GM10266 (cell line): ENCODE data around the gene EFEMP2.
A peak's percentile ranks its signal among the peaks of the same experiment; 100 is the strongest.
"Not testable (repeated sequence)": the region's sequence is repeated elsewhere in the genome, so short reads cannot be mapped to it uniquely, and the experiment has no call there.

Experiments used
- DNase-seq: peaks from one replicate; pipeline ENCODE4 v3.0.0; 2012; ENCODE audit errors: extremely low spot score
- CTCF ChIP-seq: IDR thresholded peaks from 2 replicates; pipeline ENCODE4 v1.5.1; 2012; ENCODE audit warnings: mild to moderate bottlenecking, low read depth; ENCODE audit not compliant: control insufficient read depth, insufficient read depth; ENCODE audit errors: missing control alignments

The EFEMP2 gene

GRCh38 chr11:65894034-65894591, 21.5 kb upstream of the EFEMP2 start:
- DNase-seq, result no peak
- peak; percentile 12 for TF ChIP-seq CTCF

GRCh38 chr11:65892661-65893317, 20.2 kb upstream of the EFEMP2 start:
- TF ChIP-seq CTCF, result no peak
- no peak for DNase-seq

GRCh38 chr11:65892137-65892540, 19.5 kb upstream of the EFEMP2 start:
- DNase-seq, result not testable (repeated sequence)

- TF ChIP-seq CTCF, result peak; percentile 74
Measured at GRCh38 chr11:65891219-65892136, 18.9 kb upstream of the EFEMP2 start.

GRCh38 chr11:65890324-65891218, 18.0 kb upstream of the EFEMP2 start, which contains the start of gene CCDC85B:
Gene CCDC85B, plus strand, starts transcription at chr11:65890673. Its CDS starts 111 bp downstream, at chr11:65890784.
- peak; percentile 23 for TF ChIP-seq CTCF
- DNase-seq, result peak; percentile 98

More at GRCh38 chr11:65891219-65892136, 18.9 kb upstream of the EFEMP2 start:
- DNase-seq, result no peak

- TF ChIP-seq CTCF, result peak; percentile 79
- DNase-seq, result peak; percentile 97
Measured at GRCh38 chr11:65888163-65888814, 15.7 kb upstream of the EFEMP2 start, which contains the start of gene FIBP. Gene FIBP, minus strand, starts transcription at chr11:65888471. Its CDS starts 53 bp downstream, at chr11:65888418.
